Trophoblast cell (in vitro differentiated cells and primary cell): ENCODE results near the gene MAP3K2.

Source experiments
- DNase-seq, 2 donors: peaks; one replicate each; pipeline ENCODE4 v3.0.0-alpha.2; 2016
- H2AFZ ChIP-seq: 2 replicates; pipeline ENCODE4 v1.6.1; 2013; ENCODE audit warnings: low read length, moderate library complexity, mild to moderate bottlenecking; ENCODE audit not compliant: insufficient read depth, poor library complexity
- H2AK5ac ChIP-seq: 2 replicates; pipeline ENCODE4 v1.6.1; 2013; ENCODE audit warnings: mild to moderate bottlenecking, low read length
- H2BK120ac ChIP-seq: 2 replicates; pipeline ENCODE4 v1.6.1; 2013; ENCODE audit warnings: low read length, mild to moderate bottlenecking, moderate library complexity; ENCODE audit not compliant: insufficient read depth, poor library complexity
- H2BK12ac ChIP-seq: 2 replicates; pipeline ENCODE4 v1.6.1; 2013; ENCODE audit warnings: mild to moderate bottlenecking, low read length, moderate library complexity
- H2BK5ac ChIP-seq: 2 replicates; pipeline ENCODE4 v1.6.1; 2013; ENCODE audit warnings: low read length, low read depth, moderate library complexity, mild to moderate bottlenecking; ENCODE audit not compliant: poor library complexity
- H3K14ac ChIP-seq: 2 replicates; pipeline ENCODE4 v1.6.1; 2013; ENCODE audit warnings: mild to moderate bottlenecking, low read length
- H3K18ac ChIP-seq: 2 replicates; pipeline ENCODE4 v1.6.1; 2013; ENCODE audit warnings: mild to moderate bottlenecking, low read length
- H3K23ac ChIP-seq: 2 replicates; pipeline ENCODE4 v1.6.1; 2013; ENCODE audit warnings: low read length
- H3K27ac ChIP-seq: 2 replicates; pipeline ENCODE4 v1.5.1; 2013; ENCODE audit warnings: low read depth, mild to moderate bottlenecking, inconsistent platforms, low read length, moderate library complexity
- H3K27me3 ChIP-seq: 2 replicates; pipeline ENCODE4 v1.6.1; 2013; ENCODE audit warnings: inconsistent platforms, mild to moderate bottlenecking, low read length, moderate library complexity; ENCODE audit not compliant: insufficient read depth
- H3K36me3 ChIP-seq, 2 experiments: 1 replicate in 1 of 2; 2 replicates in 1 of 2; pipeline ENCODE4 v1.6.1; 2013; ENCODE audit warnings: low read length in 2 of 2, mild to moderate bottlenecking in 2 of 2, moderate library complexity in 1 of 2; ENCODE audit not compliant: insufficient read depth in 2 of 2, control insufficient read depth in 1 of 2
- H3K4ac ChIP-seq: 2 replicates; pipeline ENCODE4 v1.6.1; 2013; ENCODE audit warnings: low read depth, mild to moderate bottlenecking, low read length, moderate library complexity
- H3K4me1 ChIP-seq, 2 experiments: 1 replicate in 1 of 2; 2 replicates in 1 of 2; pipeline ENCODE4 v1.6.1; 2013; ENCODE audit warnings: low read length in 2 of 2, mild to moderate bottlenecking in 2 of 2, moderate library complexity in 1 of 2; ENCODE audit not compliant: insufficient read depth in 2 of 2, control insufficient read depth in 1 of 2
- H3K4me2 ChIP-seq: 2 replicates; pipeline ENCODE4 v1.6.1; 2013; ENCODE audit warnings: inconsistent platforms, mild to moderate bottlenecking, low read length, moderate library complexity
- H3K4me3 ChIP-seq: 2 replicates; pipeline ENCODE4 v1.5.1; 2013; ENCODE audit warnings: mild to moderate bottlenecking, low read depth, low read length, inconsistent platforms
- H3K79me1 ChIP-seq: one replicate; pipeline ENCODE4 v1.6.1; 2013; ENCODE audit warnings: low read length
- H3K79me2 ChIP-seq: 2 replicates; pipeline ENCODE4 v1.6.1; 2013; ENCODE audit warnings: low read length, mild to moderate bottlenecking; ENCODE audit not compliant: control insufficient read depth, insufficient read depth, poor library complexity
- H3K9ac ChIP-seq: 2 replicates; pipeline ENCODE4 v1.6.1; 2013; ENCODE audit warnings: mild to moderate bottlenecking, low read length
- H3K9me3 ChIP-seq: 2 replicates; pipeline ENCODE4 v1.6.1; 2013; ENCODE audit warnings: low read depth, mild to moderate bottlenecking, control low read depth, inconsistent platforms, low read length; ENCODE audit not compliant: insufficient read depth
- H4K12ac ChIP-seq: 2 replicates; pipeline ENCODE4 v1.6.1; 2013; ENCODE audit warnings: low read depth, mild to moderate bottlenecking, low read length, moderate library complexity
- H4K8ac ChIP-seq: 2 replicates; pipeline ENCODE4 v1.6.1; 2013; ENCODE audit warnings: low read depth, mild to moderate bottlenecking, low read length, moderate library complexity
- H4K91ac ChIP-seq: one replicate; pipeline ENCODE4 v1.6.1; 2013; ENCODE audit warnings: low read depth, mild to moderate bottlenecking, low read length, moderate library complexity
- whole genome bisulfite sequencing: extraction: QIAGEN DNeasy Blood & Tissue Kit; methylation state at CpG from one replicate; pipeline ENCODE4 v1.1.7; 2013; ENCODE audit warnings: missing lambda C conversion rate; ENCODE audit not compliant: insufficient read length, insufficient coverage; ENCODE audit errors: extremely low coverage; 5-methylcytosine and 5-hydroxymethylcytosine counted together

Gene MAP3K2

DNA sequence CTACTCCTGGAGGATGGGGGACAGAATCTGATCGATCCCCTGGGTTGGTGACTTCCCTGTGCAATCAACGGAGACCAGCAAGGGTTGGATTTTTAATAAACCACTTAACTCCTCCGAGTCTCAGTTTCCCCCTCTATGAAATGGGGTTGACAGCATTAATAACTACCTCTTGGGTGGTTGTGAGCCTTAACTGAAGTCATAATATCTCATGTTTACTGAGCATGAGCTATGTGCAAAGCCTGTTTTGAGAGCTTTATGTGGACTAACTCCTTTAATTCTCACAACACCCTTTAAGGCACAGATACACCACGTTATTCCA is 31.3 kb upstream of the MAP3K2 start:
- no peaks in the 10 kb centered on the region for H3K36me3 ChIP-seq
- peaks cover 5% of the 10 kb centered on the region for H3K9me3 ChIP-seq
- H3K23ac ChIP-seq: no peak overlapping the region
- H3K4ac ChIP-seq: no peak overlapping the region
- no peak for DNase-seq
- H4K12ac ChIP-seq: no peak overlapping the region
- H3K4me2 ChIP-seq: no peak overlapping the region
- no peak overlapping the region for H2AK5ac ChIP-seq
- peaks cover 22% of the 10 kb centered on the region for H3K27me3 ChIP-seq
- H4K91ac ChIP-seq: no peak overlapping the region
- no peak overlapping the region for H2BK5ac ChIP-seq
- H3K18ac ChIP-seq: no peak overlapping the region
- no peaks in the 10 kb centered on the region for H3K79me2 ChIP-seq
- no peak overlapping the region for H2BK120ac ChIP-seq
- peaks cover 12 to 17% of the 10 kb centered on the region in 2 experiments for H3K4me1 ChIP-seq
- no peak overlapping the region for H3K14ac ChIP-seq
- H2AFZ ChIP-seq: no peak overlapping the region
- no peaks in the 10 kb centered on the region for H3K79me1 ChIP-seq
- no peak overlapping the region for H3K27ac ChIP-seq
- H4K8ac ChIP-seq: no peak overlapping the region
- H3K9ac ChIP-seq: no peak overlapping the region
- no peak overlapping the region for H2BK12ac ChIP-seq
- no CpG with 5 or more reads among the region's 4 CpGs for WGBS
- no peak overlapping the region for H3K4me3 ChIP-seq

DNA sequence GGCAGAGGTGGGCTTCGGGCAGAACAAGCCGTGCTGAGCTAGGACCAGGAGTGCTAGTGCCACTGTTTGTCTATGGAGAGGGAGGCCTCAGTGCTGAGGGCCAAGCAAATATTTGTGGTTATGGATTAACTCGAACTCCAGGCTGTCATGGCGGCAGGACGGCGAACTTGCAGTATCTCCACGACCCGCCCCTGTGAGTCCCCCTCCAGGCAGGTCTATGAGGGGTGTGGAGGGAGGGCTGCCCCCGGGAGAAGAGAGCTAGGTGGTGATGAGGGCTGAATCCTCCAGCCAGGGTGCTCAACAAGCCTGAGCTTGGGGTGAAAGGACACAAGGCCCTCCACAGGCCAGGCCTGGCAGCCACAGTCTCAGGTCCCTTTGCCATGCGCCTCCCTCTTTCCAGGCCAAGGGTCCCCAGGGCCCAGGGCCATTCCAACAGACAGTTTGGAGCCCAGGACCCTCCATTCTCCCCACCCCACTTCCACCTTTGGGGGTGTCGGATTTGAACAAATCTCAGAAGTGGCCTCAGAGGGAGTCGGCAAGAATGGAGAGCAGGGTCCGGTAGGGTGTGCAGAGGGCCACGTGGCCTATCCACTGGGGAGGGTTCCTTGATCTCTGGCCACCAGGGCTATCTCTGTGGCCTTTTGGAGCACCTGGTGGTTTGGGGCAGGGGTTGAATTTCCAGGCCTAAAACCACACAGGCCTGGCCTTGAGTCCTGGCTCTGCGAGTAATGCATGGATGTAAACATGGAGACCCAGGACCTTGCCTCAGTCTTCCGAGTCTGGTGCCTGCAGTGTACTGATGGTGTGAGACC is 30.7 kb upstream of the MAP3K2 start, which contains the start of gene PROC:
Gene PROC (plus strand): TSS at position 128 of the 812 bp plus-strand sequence. CDS start 1,516 bp downstream, outside the sequence.
- H3K79me2 ChIP-seq: no peaks in the 10 kb centered on the region
- no CpG with 5 or more reads among the region's 16 CpGs for WGBS

DNA sequence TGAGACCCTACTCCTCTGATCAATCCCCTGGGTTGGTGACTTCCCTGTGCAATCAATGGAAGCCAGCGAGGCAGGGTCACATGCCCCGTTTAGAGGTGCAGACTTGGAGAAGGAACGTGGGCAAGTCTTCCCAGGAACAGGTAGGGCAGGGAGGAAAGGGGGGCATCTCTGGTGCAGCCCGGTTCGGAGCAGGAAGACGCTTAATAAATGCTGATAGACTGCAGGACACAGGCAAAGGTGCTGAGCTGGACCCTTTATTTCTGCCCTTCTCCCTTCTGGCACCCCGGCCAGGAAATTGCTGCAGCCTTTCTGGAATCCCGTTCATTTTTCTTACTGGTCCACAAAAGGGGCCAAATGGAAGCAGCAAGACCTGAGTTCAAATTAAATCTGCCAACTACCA is 29.6 kb upstream of the MAP3K2 start:
- no peak overlapping the region for H3K18ac ChIP-seq
- no peaks in the 10 kb centered on the region for H3K79me1 ChIP-seq
- H2AK5ac ChIP-seq: no peak overlapping the region
- H2BK12ac ChIP-seq: no peak overlapping the region
- no peak overlapping the region for H3K23ac ChIP-seq
- no peak overlapping the region for H2BK5ac ChIP-seq
- no peak overlapping the region for H3K4ac ChIP-seq
- DNase-seq: no peak
- H3K4me1 ChIP-seq: peaks cover 8 to 9% of the 10 kb centered on the region in 2 experiments
- H4K8ac ChIP-seq: no peak overlapping the region
- peaks cover 10% of the 10 kb centered on the region for H3K27me3 ChIP-seq
- no peak overlapping the region for H3K14ac ChIP-seq
- H3K27ac ChIP-seq: no peak overlapping the region
- no peaks in the 10 kb centered on the region for H3K79me2 ChIP-seq
- H3K9ac ChIP-seq: no peak overlapping the region
- no peak overlapping the region for H2AFZ ChIP-seq
- no peak overlapping the region for H4K12ac ChIP-seq
- no peaks in the 10 kb centered on the region for H3K36me3 ChIP-seq
- H3K4me3 ChIP-seq: no peak overlapping the region
- no peaks in the 10 kb centered on the region for H3K9me3 ChIP-seq
- H2BK120ac ChIP-seq: no peak overlapping the region
- no peak overlapping the region for H4K91ac ChIP-seq
- WGBS: no CpG with 5 or more reads among the region's 8 CpGs
- no peak overlapping the region for H3K4me2 ChIP-seq

More for the DNA sequence above, 30.7 kb upstream of the MAP3K2 start, which contains the start of gene PROC:
- Histone ChIP-seq H4K8ac (no peak within 1 kb of the TSS), H3K4me2 (no peak within 1 kb of the TSS), H3K36me3 (no peaks in the 10 kb centered on the region), H3K9me3 (peaks cover 4% of the 10 kb centered on the region), H4K91ac (no peak within 1 kb of the TSS), H3K9ac (no peak within 1 kb of the TSS), H3K23ac (no peak within 1 kb of the TSS), H3K4me3 (no peak within 1 kb of the TSS), H3K18ac (no peak within 1 kb of the TSS), H3K4me1 (peaks cover 12 to 15% of the 10 kb centered on the region in 2 experiments), H4K12ac (no peak within 1 kb of the TSS), H2BK12ac (no peak within 1 kb of the TSS), H2AFZ (no peak within 1 kb of the TSS), H3K27ac (no peak within 1 kb of the TSS), H2BK5ac (no peak within 1 kb of the TSS), H3K27me3 (peaks cover 20% of the 10 kb centered on the region), H3K79me1 (no peaks in the 10 kb centered on the region), H3K4ac (no peak within 1 kb of the TSS), H2BK120ac (no peak within 1 kb of the TSS), H2AK5ac (no peak within 1 kb of the TSS), H3K14ac (no peak within 1 kb of the TSS)
- no peak for DNase-seq

DNA sequence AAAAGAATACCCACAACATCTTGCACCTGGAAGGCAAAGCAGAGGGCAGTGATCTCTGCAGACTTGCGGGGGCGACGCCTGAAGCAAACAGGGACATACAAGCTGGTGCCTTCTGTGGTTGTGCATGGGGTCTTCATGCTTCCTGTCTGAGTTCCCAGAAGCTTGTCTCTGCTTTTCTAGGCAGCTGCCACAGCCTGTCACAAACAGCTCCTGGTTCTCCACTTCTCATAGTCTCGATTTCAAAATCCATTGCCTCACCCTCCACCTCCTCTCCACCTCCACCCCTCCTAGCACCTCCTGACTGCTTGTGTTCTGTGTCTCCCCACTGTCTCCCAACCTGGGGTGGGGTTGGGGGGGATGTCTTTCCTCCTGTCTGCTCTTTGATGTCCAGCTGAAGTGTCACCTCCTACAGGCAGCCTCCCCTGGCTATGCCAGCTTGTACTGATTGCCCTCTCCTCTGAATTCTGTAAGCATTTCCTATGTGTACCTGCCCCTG is 28.8 kb upstream of the MAP3K2 start:
- Histone ChIP-seq H3K4me3 (peak overlapping the region; percentile 25), H3K9ac (no peak overlapping the region), H3K4ac (no peak overlapping the region), H3K79me1 (no peaks in the 10 kb centered on the region), H4K12ac (no peak overlapping the region), H2AK5ac (no peak overlapping the region), H2BK12ac (no peak overlapping the region), H3K36me3 (no peaks in the 10 kb centered on the region), H3K14ac (no peak overlapping the region), H3K4me2 (peak overlapping the region; percentile 84), H2AFZ (no peak overlapping the region), H3K27ac (no peak overlapping the region), H2BK120ac (no peak overlapping the region), H3K79me2 (no peaks in the 10 kb centered on the region), H3K4me1 (peaks cover 8 to 9% of the 10 kb centered on the region in 2 experiments), H4K91ac (no peak overlapping the region), H3K23ac (no peak overlapping the region), H4K8ac (no peak overlapping the region), H3K18ac (no peak overlapping the region), H3K27me3 (peaks cover 3% of the 10 kb centered on the region), H3K9me3 (no peaks in the 10 kb centered on the region), H2BK5ac (no peak overlapping the region)
- no CpG with 5 or more reads among the region's 4 CpGs for WGBS
- DNase-seq: no peak
